IPS-20b (cell line): Measurements from ENCODE around the gene KIAA1614.

Experiments
- H3K27ac ChIP-seq: one replicate; pipeline ENCODE4 v1.5.1; 2013; ENCODE audit warnings: low read length
- H3K27me3 ChIP-seq: 2 replicates; pipeline ENCODE4 v1.6.1; 2013; ENCODE audit warnings: mild to moderate bottlenecking, low read length, inconsistent platforms; ENCODE audit not compliant: insufficient read depth
- H3K36me3 ChIP-seq: 2 replicates; pipeline ENCODE4 v1.6.1; 2013; ENCODE audit warnings: low read depth, mild to moderate bottlenecking, inconsistent platforms, low read length, moderate library complexity; ENCODE audit not compliant: insufficient read depth
- H3K4me1 ChIP-seq: 2 replicates; pipeline ENCODE4 v1.6.1; 2013; ENCODE audit warnings: mild to moderate bottlenecking, control low read depth, inconsistent platforms, low read length, moderate library complexity; ENCODE audit not compliant: insufficient read depth
- H3K4me3 ChIP-seq: 2 replicates; pipeline ENCODE4 v1.5.1; 2013; ENCODE audit warnings: mild to moderate bottlenecking, low read length, inconsistent platforms
- H3K9ac ChIP-seq: 2 replicates; pipeline ENCODE4 v1.6.1; 2013; ENCODE audit warnings: low read depth, mild to moderate bottlenecking, inconsistent platforms, low read length, moderate library complexity
- H3K9me3 ChIP-seq: 2 replicates; pipeline ENCODE4 v1.6.1; 2013; ENCODE audit warnings: mild to moderate bottlenecking, low read depth, low read length, inconsistent platforms; ENCODE audit not compliant: insufficient read depth

The KIAA1614 gene

DNA sequence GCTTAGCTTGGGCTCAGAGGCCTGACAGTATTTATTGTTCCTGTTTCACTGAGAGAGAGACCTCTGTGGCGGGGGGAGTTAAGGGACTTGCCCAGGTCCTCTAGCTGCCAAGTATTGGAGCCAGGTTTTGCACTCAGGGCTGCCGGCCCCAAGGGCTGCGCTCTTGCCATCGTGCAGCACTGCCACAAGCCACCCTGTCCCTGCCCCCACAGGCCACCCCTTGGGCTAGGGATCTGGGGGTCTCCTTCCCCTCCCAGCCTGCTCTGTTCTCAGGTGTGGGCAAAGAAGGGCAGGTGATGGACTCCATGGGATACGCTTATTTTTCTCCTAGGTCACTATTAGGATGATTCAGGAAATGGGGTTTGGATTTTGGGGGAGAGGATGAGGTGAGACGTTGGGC is 8.7 kb downstream of the KIAA1614 start:
- peaks cover 5% of the 10 kb centered on the region; the same call in 1 of the 2 replicates for H3K27me3 ChIP-seq
- no peaks in the 10 kb centered on the region for H3K9me3 ChIP-seq
- H3K4me3 ChIP-seq, result no peak overlapping the region
- H3K9ac ChIP-seq, result no peak overlapping the region
- peaks cover 31% of the 10 kb centered on the region for H3K4me1 ChIP-seq
- no peaks in the 10 kb centered on the region for H3K36me3 ChIP-seq
- no peak overlapping the region for H3K27ac ChIP-seq

DNA sequence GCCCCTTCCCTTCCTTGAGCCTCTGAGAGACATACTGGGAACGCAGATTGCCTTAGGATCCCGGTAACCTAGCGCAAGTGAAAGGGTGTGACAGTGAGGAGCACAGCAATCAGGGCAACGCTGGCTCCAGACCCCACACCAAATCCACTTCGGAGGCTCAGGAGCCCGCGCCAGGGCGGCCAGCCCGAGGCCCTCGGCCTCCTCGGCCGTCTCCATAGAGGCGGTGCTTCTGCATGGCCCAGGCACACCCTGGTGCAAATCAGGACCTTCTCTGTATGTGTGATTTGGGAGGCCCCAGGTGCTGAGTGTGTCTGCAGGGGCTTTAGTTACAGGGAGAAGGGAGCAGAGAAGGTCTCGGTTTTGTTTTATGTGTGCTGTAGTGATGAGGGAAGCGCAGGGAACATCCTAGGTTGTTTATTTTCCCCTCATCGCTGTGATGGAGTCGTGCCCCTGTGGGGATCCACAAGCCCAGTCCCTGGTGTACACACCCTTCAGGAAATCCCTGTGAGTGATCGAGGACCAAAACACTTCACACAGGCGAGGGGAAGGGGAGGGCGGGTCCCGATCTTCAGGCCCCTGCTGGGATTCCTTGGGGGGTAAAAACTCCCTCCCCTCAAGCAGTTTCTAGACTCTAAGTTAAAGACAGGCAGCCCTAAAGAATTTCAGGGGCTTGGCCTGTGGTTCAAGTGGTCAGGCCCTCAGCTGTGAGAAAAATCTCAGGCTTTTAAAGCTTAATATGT is 9.4 kb downstream of the KIAA1614 start:
- Histone ChIP-seq H3K4me3 (peak overlapping the region; percentile 19; the same call in 1 of the 2 replicates), H3K36me3 (no peaks in the 10 kb centered on the region), H3K9ac (peak overlapping the region; percentile 52), H3K4me1 (peaks cover 35% of the 10 kb centered on the region), H3K27ac (no peak overlapping the region), H3K27me3 (peaks cover 5% of the 10 kb centered on the region; the same call in 1 of the 2 replicates), H3K9me3 (no peaks in the 10 kb centered on the region)

DNA sequence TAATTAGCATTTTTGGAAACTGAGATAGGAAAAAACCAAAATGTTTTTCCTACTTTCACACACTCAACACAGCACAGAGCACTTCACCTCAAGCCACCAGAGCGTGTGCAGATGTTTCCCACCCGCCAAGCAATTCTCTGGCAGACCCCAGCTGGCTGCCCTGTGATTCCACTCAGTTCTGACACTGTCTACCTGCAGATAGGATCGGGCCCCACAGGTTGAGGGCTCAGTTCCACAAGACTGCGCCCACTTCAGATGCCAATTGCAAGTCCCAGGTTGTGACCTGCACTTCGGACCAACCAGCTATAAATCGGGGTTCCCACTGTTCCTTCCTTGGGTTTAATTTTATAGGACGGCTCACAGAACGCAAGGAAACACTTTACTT is 9.9 kb downstream of the KIAA1614 start:
- no peaks in the 10 kb centered on the region for H3K9me3 ChIP-seq
- peak overlapping the region; percentile 19; the same call in 1 of the 2 replicates for H3K4me3 ChIP-seq
- H3K36me3 ChIP-seq, result no peaks in the 10 kb centered on the region
- H3K27ac ChIP-seq, result peak overlapping the region; percentile 30
- peaks cover 5% of the 10 kb centered on the region; the same call in 1 of the 2 replicates for H3K27me3 ChIP-seq
- peak overlapping the region; percentile 52 for H3K9ac ChIP-seq
- H3K4me1 ChIP-seq, result peaks cover 35% of the 10 kb centered on the region

DNA sequence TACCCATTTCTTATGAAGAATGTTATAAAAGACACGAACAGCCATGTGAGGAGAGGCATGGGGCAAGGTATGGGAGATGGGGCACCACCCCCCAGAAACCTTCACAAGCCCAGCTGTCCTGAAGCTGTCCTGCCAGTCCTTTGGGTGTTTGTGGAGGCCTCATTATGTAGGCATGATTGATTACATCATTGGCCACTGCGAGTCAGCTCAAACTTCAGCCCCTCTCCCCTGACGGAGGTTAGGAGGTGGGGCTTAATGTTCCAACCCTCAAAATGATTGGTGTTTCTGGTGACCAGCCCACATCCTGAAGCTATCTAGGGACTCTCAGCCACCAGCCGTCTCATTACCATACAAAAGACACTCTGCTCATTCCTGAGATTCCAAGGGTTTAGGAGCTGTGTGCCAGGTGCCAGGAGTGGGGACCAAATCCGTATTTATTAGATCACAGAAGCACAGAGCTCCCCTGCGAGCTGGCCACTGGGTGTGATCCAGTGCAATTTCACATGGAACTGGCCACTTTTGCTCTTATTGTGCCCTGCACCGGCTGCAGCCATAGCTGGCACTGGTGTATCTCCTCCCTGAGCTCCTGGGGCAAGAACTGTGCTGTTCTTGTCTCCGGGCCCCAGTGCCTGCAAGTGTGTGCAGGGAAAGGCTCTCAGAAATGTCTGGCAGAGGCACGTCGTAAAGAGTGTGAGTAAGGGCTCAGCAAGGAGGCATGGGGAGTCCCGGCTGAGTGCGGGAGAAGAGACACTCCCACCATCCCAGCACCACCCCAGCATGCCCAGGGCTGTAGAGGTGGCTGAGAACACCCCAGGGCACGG is 10.5 kb downstream of the KIAA1614 start:
- Histone ChIP-seq H3K4me3 (peak overlapping the region; percentile 63), H3K4me1 (peaks cover 35% of the 10 kb centered on the region), H3K9ac (peak overlapping the region; percentile 82)

DNA sequence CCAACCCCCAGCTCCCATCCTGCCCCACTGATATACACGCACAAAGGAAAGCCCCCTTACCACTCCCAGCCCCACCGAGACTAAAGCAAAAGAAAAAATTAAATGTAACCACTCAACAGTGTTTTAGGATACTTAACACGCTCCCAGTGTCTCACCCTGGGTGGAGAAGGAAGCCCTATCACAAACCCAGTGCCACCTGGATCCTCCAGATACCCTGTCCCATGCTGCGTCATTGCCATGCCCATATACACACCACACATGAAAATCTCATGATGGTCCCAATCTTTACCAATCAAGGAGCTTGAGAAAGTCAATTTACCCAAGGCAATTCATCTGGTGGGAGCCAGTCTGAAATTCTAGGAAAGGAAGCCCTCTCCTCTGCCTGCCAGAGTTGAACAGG is 11.2 kb downstream of the KIAA1614 start:
- Histone ChIP-seq H3K4me3 (peak overlapping the region; percentile 63; the same call in 1 of the 2 replicates), H3K9ac (peak overlapping the region; percentile 82; the same call in 1 of the 2 replicates), H3K9me3 (no peaks in the 10 kb centered on the region), H3K36me3 (no peaks in the 10 kb centered on the region), H3K4me1 (peaks cover 35% of the 10 kb centered on the region), H3K27me3 (0 out of 2 replicates have a peak, but pooled peaks cover 5% of the 10 kb centered on the region), H3K27ac (peak overlapping the region; percentile 93)

More for the DNA sequence above, 10.5 kb downstream of the KIAA1614 start:
- no peaks in the 10 kb centered on the region for H3K36me3 ChIP-seq
- peak overlapping the region; percentile 93 for H3K27ac ChIP-seq
- H3K27me3 ChIP-seq, result 0 out of 2 replicates have a peak, but pooled peaks cover 5% of the 10 kb centered on the region
- H3K9me3 ChIP-seq, result no peaks in the 10 kb centered on the region

DNA sequence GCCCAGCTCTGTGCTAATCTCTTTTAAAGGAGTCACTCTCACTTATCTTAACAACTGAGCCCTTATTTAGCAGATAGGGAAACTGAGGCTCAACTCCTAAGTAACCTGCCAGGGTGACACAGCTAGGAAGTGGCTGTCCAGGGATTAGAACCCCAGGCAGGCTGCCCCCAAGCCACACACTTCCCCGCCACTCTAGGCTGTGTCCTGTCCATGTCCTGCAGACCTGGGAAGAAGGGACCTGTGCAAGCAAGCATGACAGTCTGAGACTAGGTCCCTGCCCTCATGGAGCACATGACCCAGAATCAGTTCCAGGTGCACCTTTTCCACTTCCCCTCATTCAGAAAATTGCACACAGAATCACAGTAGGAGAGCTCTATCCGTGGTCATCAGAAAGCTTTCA is 12.2 kb downstream of the KIAA1614 start:
- no peak overlapping the region for H3K9ac ChIP-seq
- H3K9me3 ChIP-seq, result no peaks in the 10 kb centered on the region
- H3K27me3 ChIP-seq, result 0 out of 2 replicates have a peak, but pooled peaks cover 4% of the 10 kb centered on the region
- no peak overlapping the region for H3K27ac ChIP-seq
- no peaks in the 10 kb centered on the region for H3K36me3 ChIP-seq
- no peak overlapping the region for H3K4me3 ChIP-seq
- H3K4me1 ChIP-seq, result peaks cover 35% of the 10 kb centered on the region

DNA sequence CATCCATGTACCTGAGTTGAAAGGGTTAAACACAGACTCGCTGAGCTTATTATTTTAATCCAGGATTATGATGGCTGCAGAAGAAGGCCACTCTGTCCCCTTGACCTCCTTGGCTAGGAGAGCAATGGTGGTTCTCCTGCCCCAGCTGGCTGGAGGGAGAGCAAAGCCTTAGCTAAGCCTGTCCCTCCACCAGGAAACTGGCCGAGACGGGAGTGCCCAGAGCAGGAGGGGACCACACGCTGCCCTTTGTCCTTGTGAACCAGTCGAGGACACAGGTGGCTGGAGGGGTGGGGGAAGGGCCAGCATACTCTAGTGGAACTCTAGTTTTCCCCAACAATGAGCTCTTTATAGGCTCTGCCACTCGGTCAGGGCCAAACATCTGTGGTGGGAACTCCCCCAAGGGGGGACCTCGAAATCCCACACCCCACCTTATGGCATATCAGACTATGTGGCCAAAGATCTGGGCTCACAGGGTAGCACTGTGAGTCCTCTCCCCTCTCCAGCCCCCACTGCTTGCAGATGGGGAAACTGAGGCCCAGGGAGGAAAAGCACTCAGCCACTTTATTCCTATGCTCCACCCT is 12.9 kb downstream of the KIAA1614 start:
- H3K27me3 ChIP-seq, result no peaks in the 10 kb centered on the region
- no peak overlapping the region for H3K27ac ChIP-seq
- H3K9ac ChIP-seq, result 0 out of 2 replicates have a peak overlapping the region, but pooled peaks have one; percentile 20
- peaks cover 35% of the 10 kb centered on the region for H3K4me1 ChIP-seq
- H3K4me3 ChIP-seq, result no peak overlapping the region
- H3K36me3 ChIP-seq, result no peaks in the 10 kb centered on the region
- H3K9me3 ChIP-seq, result no peaks in the 10 kb centered on the region

DNA sequence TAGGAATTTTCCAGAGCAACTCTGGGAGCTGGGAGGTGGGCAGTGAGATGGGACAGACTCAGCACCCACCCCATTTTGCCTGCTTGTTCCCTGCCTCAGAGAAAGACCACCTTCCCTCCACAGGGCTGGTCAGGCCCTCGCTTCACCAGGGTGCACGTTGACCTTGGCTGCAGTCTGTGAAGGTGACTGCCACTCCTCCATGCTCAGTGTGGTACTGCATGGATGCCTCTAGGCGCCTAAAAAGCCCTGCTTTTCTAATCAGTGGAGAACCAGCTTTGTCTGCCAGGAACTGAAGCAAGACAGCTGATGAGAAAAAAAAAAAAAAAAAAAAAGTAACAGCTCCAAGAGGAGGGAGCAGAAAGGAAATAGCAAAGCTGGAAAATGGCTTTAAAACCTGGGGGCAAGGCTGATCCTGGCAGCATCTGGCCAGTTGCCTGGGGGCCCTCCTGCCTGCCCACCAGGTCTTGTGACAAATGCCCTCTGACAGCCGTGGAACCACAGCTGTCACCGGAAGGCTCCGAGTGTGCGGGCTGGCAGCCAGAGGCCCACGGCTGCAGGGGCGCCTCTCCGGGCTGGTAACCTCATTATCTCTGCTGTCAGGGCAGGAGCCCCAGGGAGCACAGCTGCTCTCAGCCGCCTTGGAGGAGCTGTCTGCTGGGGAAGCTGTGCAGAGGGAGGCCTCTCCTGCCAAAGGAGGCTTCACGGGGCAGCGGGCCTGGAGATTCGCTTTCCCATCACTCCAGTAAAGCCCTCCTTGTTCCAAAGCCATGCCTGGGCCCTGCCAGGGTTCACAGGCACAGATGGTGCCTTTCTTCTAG is 13.7 kb downstream of the KIAA1614 start:
- no peak overlapping the region for H3K4me3 ChIP-seq
- no peak overlapping the region for H3K27ac ChIP-seq
- peaks cover 35% of the 10 kb centered on the region for H3K4me1 ChIP-seq
- H3K9ac ChIP-seq, result 0 out of 2 replicates have a peak overlapping the region, but pooled peaks have one; percentile 20
- H3K27me3 ChIP-seq, result no peaks in the 10 kb centered on the region
- H3K36me3 ChIP-seq, result no peaks in the 10 kb centered on the region
- H3K9me3 ChIP-seq, result no peaks in the 10 kb centered on the region

DNA sequence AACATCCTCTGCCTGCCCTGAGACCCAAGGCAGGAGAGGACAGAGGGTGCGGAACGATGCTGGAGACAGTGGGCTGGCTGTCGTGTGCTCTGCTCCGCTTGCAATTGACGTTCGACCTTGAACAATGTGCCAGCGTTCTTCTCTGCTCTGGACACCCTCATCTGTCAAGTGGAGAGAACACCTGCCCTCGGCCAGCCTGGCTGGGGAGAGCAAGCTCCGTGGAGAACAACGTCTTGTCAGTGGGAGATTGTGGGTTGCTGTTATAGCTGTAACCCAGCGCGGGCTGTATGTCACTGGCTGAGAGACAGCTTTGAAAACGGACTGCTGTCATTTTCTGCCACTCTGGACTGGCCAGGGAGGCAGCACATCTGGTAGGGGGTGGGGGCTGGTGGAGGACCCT is 14.7 kb downstream of the KIAA1614 start:
- H3K36me3 ChIP-seq, result no peaks in the 10 kb centered on the region
- H3K4me3 ChIP-seq, result no peak overlapping the region
- H3K9me3 ChIP-seq, result no peaks in the 10 kb centered on the region
- no peaks in the 10 kb centered on the region for H3K27me3 ChIP-seq
- H3K9ac ChIP-seq, result no peak overlapping the region
- no peak overlapping the region for H3K27ac ChIP-seq
- H3K4me1 ChIP-seq, result peaks cover 30% of the 10 kb centered on the region

DNA sequence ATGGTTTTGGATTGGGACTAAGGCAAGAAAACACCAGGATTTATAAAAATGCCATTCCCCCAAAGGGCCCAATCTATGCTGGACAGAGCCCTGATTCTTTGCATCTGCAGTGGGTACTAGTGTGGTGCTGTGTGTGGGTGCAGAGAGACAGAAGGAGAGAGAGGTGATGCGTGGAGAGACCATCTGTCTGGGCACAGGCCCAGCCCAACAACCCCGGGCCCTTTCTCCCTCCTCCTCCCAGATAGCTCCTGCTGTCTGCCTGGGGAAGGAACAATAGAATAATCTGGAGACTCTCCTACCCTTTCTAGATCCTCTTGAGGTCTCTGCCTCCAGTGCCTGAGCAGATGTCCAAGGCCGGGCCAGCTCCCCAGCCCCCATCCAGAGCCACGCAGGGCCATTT is 15.1 kb downstream of the KIAA1614 start:
- Histone ChIP-seq H3K27ac (no peak overlapping the region), H3K4me3 (no peak overlapping the region), H3K27me3 (no peaks in the 10 kb centered on the region), H3K4me1 (peaks cover 25% of the 10 kb centered on the region), H3K36me3 (no peaks in the 10 kb centered on the region), H3K9me3 (no peaks in the 10 kb centered on the region), H3K9ac (no peak overlapping the region)
